ENCODE measurements around the gene AGAP1. TPM values are rescaled to one million over a fixed set of nuclear protein-coding genes. Genes with fewer than 3 reads are reported as not detected.

Gene AGAP1
- total and polyA plus RNA-seq, 2 donors (not counting 3 experiments of a cell fraction or from before 2014, with no cell fraction given): 10.2 to 20.9 TPM

- Histone ChIP-seq H3K27ac (ENCODE audit: insufficient read depth, low read depth, low read length) (no peak overlapping the region), H3K9me3 (replicated peaks; ENCODE audit: control insufficient read depth, insufficient read depth, low read length) (no peaks in the 10 kb centered on the region), H3K79me2 (ENCODE audit: control insufficient read depth, insufficient read depth, low read length) (no peaks in the 10 kb centered on the region), H3K27me3 (ENCODE audit: control insufficient read depth in 2 of 2, insufficient read depth in 2 of 2, low read length in 2 of 2) (no peaks in the 10 kb centered on the region), H3K4me3 (replicated peaks in 1 of 3; ENCODE audit: insufficient read depth in 1 of 3, low read depth in 1 of 3, low read length in 3 of 3) (no peak overlapping the region), H3K4me1 (ENCODE audit: control insufficient read depth, extremely low read depth, insufficient read depth, low read length) (no peaks in the 10 kb centered on the region), H3K9me1 (replicated peaks; ENCODE audit: control insufficient read depth, extremely low read depth, insufficient read depth, low read length) (no peaks in the 10 kb centered on the region), H3K9ac (replicated peaks; ENCODE audit: extremely low read depth, insufficient read depth, low read length) (no peak overlapping the region), H2AFZ (ENCODE audit: low read depth, low read length) (no peak overlapping the region), H4K20me1 (replicated peaks; ENCODE audit: control insufficient read depth, extremely low read depth, insufficient read depth, low read length) (no peaks in the 10 kb centered on the region), H3K4me2 (ENCODE audit: insufficient read depth, low read length) (no peak overlapping the region), H3K36me3 (ENCODE audit: control insufficient read depth in 2 of 2, extremely low read depth in 1 of 2, insufficient read depth in 2 of 2, low read length in 2 of 2) (no peaks in the 10 kb centered on the region)
- ChIA-PET CTCF (no interaction called here), POLR2A (no interaction called here)
- dilution Hi-C loops (cut with MboI; ENCODE audit: extremely low pct_ligation_motif_present, low sequenced_read_pairs) (no loop called here), intact Hi-C loops (cut with micrococcal nuclease) (no loop called here)
- FAIRE-seq: no peak
- DNase-seq (ENCODE audit: low read depth, low spot score): no peak
- TF ChIP-seq MYC (IDR thresholded peaks at IDR 0.05; ENCODE audit: low read depth, low read length): no peak
- no peak for TF ChIP-seq GATA2 (IDR thresholded peaks at IDR 0.05; ENCODE audit: insufficient read depth, insufficient read length, low read depth, low read length)
- no peak for TF ChIP-seq EZH2 (IDR thresholded peaks at IDR 0.05; ENCODE audit: borderline replicate concordance, low read depth, low read length, severe bottlenecking)
- no peak for TF ChIP-seq MAX (IDR thresholded peaks at IDR 0.05; ENCODE audit: insufficient read depth, insufficient read length)
- no peak for TF ChIP-seq FOS (IDR thresholded peaks at IDR 0.05; ENCODE audit: borderline replicate concordance, insufficient read depth, low read length)
- TF ChIP-seq POLR2AphosphoS5 (IDR thresholded peaks at IDR 0.05; ENCODE audit: insufficient read depth, low read depth, low read length): no peak
- no peak for TF ChIP-seq POLR2A (IDR thresholded peaks at IDR 0.05; ENCODE audit: low read depth, low read length)
- TF ChIP-seq CTCF (IDR thresholded peaks at IDR 0.05; ENCODE audit: extremely low read depth in 1 of 2, insufficient read depth in 1 of 2, low read depth in 1 of 2, low read length in 2 of 2): no peak
- TF ChIP-seq JUN (IDR thresholded peaks at IDR 0.05; ENCODE audit: borderline replicate concordance, insufficient read depth, insufficient read length, low read depth): no peak
- BruUV-seq (replicated peaks): no TSS peak
Measured at GRCh38 chr2:236056141-236056540, 562.3 kb downstream of the AGAP1 start.

Data from endothelial cell of umbilical vein (primary cell).